ENCODE results near the gene NPHP1. TPM values are rescaled to one million over a fixed set of nuclear protein-coding genes. Genes with fewer than 3 reads are reported as not detected.
"Not testable (repeated sequence)": the region's sequence is repeated elsewhere in the genome, so short reads cannot be mapped to it uniquely, and the experiment has no call there.

The NPHP1 gene
- total RNA-seq, 1 experiment from 2014 or later, result 3.1 TPM

DNA sequence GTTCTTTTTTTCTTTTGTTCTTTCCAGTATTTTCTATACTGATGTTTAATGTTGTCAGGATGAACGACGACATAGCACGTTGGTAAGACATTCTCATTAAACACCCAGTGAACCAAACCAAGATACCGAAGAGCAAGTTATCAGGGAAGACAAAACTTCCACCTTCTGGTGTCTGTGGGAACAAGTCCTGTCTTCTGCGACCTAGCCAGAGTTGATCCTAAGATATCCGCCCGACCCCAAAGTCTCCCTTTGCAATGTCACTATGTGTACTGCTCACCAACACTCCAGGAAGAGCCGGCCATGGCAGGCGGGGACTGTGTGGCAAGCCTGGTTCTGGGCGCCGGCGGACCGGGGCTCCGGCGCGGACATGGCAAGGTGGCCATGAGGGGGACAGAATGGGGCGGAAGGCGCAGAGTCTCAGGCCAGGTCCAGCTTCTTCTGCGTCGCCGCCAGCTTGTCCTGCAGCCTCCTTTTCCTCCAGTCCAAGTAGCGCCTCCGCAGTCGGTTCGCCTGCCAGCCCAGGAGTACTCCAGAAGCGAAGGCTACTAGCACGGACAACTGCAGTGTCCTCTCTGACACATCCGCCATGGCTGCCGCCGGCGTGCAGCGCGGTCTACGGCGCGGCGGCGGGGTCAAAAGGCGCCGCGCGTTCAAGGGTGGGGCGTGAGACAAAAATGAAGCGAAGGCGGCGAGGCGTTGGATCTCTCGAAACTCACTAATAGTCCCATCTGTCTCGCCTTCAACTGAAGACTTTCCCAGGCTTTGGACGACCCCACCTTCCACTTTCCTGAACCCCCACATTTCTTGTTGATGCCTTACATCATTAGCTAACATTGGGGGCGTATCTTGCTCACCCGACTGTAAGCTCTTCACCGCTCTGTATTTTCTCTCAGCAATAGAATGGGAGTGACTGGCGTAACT lies 7.4 kb upstream of the NPHP1 start, which contains the start of gene MTLN:
Gene MTLN (minus strand): TSS at position 610 of the 921 bp plus-strand sequence. CDS start 22 bp downstream, at position 588.
- POLR2A ChIA-PET, result interaction anchor here (0.5 to 1.4 kb wide), 6 partner anchors 9 to 467 kb away, joined by 3 to 4 read pairs (median 3); no protein-coding TSS in a partner anchor
- Mint-ChIP-seq H3K36me3 (ENCODE audit: insufficient read depth, unreplicated experiment) (peaks cover 25% of the 10 kb centered on the region), H3K9me3 (ENCODE audit: unreplicated experiment) (no peaks in the 10 kb centered on the region), H3K27ac (ENCODE audit: low read depth, unreplicated experiment) (peak within 1 kb of the TSS; percentile 94), H3K4me1 (ENCODE audit: insufficient read depth, unreplicated experiment) (peaks cover 5% of the 10 kb centered on the region), H3K27me3 (ENCODE audit: insufficient read depth, unreplicated experiment) (peaks cover 26% of the 10 kb centered on the region), H3K4me3 (ENCODE audit: unreplicated experiment) (peak within 1 kb of the TSS; percentile 93)
- BruUV-seq (replicated peaks), result TSS peak; percentile 81
- DNase-seq (ENCODE audit: unreplicated experiment), result peak; percentile 71
- TF ChIP-seq, protein P1, sequence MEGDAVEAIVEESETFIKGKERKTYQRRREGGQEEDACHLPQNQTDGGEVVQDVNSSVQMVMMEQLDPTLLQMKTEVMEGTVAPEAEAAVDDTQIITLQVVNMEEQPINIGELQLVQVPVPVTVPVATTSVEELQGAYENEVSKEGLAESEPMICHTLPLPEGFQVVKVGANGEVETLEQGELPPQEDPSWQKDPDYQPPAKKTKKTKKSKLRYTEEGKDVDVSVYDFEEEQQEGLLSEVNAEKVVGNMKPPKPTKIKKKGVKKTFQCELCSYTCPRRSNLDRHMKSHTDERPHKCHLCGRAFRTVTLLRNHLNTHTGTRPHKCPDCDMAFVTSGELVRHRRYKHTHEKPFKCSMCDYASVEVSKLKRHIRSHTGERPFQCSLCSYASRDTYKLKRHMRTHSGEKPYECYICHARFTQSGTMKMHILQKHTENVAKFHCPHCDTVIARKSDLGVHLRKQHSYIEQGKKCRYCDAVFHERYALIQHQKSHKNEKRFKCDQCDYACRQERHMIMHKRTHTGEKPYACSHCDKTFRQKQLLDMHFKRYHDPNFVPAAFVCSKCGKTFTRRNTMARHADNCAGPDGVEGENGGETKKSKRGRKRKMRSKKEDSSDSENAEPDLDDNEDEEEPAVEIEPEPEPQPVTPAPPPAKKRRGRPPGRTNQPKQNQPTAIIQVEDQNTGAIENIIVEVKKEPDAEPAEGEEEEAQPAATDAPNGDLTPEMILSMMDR (IDR thresholded peaks at IDR 0.05; ENCODE audit: unreplicated experiment), result no peak
- intact Hi-C loops (cut with micrococcal nuclease), result no loop called here
- CTCF ChIA-PET, result no interaction called here

DNA sequence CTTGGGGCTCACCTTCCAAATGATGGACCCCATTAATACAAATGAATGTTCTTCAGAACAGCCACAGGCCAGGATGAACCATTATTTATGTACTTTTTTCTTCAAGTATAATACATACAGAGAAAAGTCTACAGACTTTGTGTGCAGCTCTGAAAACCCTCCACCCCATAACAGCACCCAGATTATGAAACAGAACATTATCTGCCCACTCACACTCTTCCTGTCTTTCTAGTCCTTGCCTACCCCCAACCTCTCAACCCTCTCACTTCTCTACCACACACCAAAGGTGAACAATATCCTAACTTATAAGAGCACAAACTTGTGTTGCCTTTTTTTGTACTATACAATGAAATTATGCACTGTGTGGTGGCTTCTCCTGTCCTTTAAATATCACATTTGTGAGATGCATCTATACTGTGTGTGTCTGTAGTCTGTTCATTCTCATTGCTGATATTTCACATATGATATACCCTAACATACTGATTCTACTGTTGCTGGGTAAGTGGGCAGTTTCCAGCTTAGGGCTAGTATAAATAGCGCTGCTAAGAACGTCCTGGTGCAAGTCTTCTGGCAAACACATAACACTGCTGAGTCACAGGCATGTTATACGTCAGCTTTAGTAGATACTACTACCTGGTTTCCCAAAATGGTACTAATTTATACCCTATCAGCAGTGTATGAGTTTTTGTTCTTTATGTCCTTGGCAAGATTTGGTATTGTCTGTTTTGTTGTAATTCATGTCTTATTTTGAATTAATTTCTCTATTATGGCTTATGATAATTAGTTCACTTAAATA lies 1.0 kb upstream of the NPHP1 start:
- peak overlapping the region; percentile 98 for H3K27ac Mint-ChIP-seq (ENCODE audit: low read depth, unreplicated experiment)
- H3K27me3 Mint-ChIP-seq (ENCODE audit: insufficient read depth, unreplicated experiment), result no peaks in the 10 kb centered on the region
- no peaks in the 10 kb centered on the region for H3K9me3 Mint-ChIP-seq (ENCODE audit: unreplicated experiment)
- POLR2A ChIA-PET, result interaction anchor here (0.6 to 1.5 kb wide), 5 partner anchors 16 to 592 kb away, joined by 3 to 12 read pairs (median 3); partner anchors contain the start of gene SEPTIN10
- intact Hi-C loops (cut with micrococcal nuclease), result no loop called here
- H3K36me3 Mint-ChIP-seq (ENCODE audit: insufficient read depth, unreplicated experiment), result peaks cover 22% of the 10 kb centered on the region
- H3K4me3 Mint-ChIP-seq (ENCODE audit: unreplicated experiment), result peak overlapping the region; percentile 99
- peak; percentile 34 for DNase-seq (ENCODE audit: unreplicated experiment)
- H3K4me1 Mint-ChIP-seq (ENCODE audit: insufficient read depth, unreplicated experiment), result peaks cover 19% of the 10 kb centered on the region
- no TSS peak for BruUV-seq (replicated peaks)
- TF ChIP-seq, protein P1 (IDR thresholded peaks at IDR 0.05; ENCODE audit: unreplicated experiment), result no peak
- CTCF ChIA-PET, result no interaction called here

DNA sequence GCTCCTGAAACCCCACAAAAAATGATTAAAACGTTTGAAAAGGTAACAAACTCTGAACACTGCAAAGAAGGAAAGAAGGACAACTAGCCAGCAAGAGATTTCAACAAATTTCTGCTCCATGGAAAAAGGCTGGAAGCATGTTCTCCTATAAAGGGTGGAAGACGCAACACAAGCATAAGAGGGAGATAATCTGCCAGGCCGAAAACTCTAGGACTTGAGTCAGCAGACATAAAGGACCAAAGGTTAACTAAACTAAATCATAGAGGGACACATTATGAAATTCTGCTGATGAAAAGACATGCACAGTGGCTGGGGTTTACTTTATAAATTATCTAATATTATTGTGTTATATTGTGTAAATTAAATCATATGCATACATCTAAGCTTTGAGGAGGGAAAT lies 6.8 kb downstream of the NPHP1 start:
- H3K4me3 Mint-ChIP-seq (ENCODE audit: unreplicated experiment), result no peak overlapping the region
- H3K27me3 Mint-ChIP-seq (ENCODE audit: insufficient read depth, unreplicated experiment), result no peaks in the 10 kb centered on the region
- no peak for DNase-seq (ENCODE audit: unreplicated experiment)
- ChIA-PET POLR2A (no interaction called here), CTCF (no interaction called here)
- H3K36me3 Mint-ChIP-seq (ENCODE audit: insufficient read depth, unreplicated experiment), result no peaks in the 10 kb centered on the region
- no peaks in the 10 kb centered on the region for H3K9me3 Mint-ChIP-seq (ENCODE audit: unreplicated experiment)
- intact Hi-C loops (cut with micrococcal nuclease), result no loop called here
- H3K4me1 Mint-ChIP-seq (ENCODE audit: insufficient read depth, unreplicated experiment), result no peaks in the 10 kb centered on the region
- BruUV-seq (replicated peaks), result no TSS peak
- TF ChIP-seq, protein P1 (IDR thresholded peaks at IDR 0.05; ENCODE audit: unreplicated experiment), result no peak
- no peak overlapping the region for H3K27ac Mint-ChIP-seq (ENCODE audit: low read depth, unreplicated experiment)

DNA sequence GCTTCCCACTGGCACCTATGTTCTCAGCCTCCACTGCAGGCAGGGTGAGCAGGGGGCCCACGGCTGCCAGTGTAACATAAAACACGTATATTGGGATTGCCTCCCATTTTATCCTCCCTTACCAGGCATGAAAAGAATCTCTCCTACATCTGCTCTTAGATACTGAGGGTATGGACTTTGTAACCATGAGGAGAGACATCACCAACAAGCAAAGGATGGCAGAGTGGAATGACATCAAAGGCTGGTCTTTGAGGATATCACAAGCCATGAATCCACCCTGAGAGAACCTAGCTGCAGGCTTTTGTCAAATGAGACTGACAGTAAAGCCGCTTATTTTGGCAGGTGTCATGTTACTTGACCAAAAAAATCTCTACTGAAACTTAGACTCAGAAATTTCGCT lies 7.4 kb downstream of the NPHP1 start:
- no peak overlapping the region for H3K27ac Mint-ChIP-seq (ENCODE audit: low read depth, unreplicated experiment)
- intact Hi-C loops (cut with micrococcal nuclease), result no loop called here
- no peaks in the 10 kb centered on the region for H3K4me1 Mint-ChIP-seq (ENCODE audit: insufficient read depth, unreplicated experiment)
- no peak overlapping the region for H3K4me3 Mint-ChIP-seq (ENCODE audit: unreplicated experiment)
- no peaks in the 10 kb centered on the region for H3K27me3 Mint-ChIP-seq (ENCODE audit: insufficient read depth, unreplicated experiment)
- no peaks in the 10 kb centered on the region for H3K9me3 Mint-ChIP-seq (ENCODE audit: unreplicated experiment)
- ChIA-PET POLR2A (interaction anchor here (0.7 kb wide), 1 partner anchor 1394 kb away, joined by 3 read pairs; no protein-coding TSS in a partner anchor), CTCF (no interaction called here)
- no peaks in the 10 kb centered on the region for H3K36me3 Mint-ChIP-seq (ENCODE audit: insufficient read depth, unreplicated experiment)
- DNase-seq (ENCODE audit: unreplicated experiment), result no peak
- TF ChIP-seq, protein P1 (IDR thresholded peaks at IDR 0.05; ENCODE audit: unreplicated experiment), result no peak
- no TSS peak for BruUV-seq (replicated peaks)

DNA sequence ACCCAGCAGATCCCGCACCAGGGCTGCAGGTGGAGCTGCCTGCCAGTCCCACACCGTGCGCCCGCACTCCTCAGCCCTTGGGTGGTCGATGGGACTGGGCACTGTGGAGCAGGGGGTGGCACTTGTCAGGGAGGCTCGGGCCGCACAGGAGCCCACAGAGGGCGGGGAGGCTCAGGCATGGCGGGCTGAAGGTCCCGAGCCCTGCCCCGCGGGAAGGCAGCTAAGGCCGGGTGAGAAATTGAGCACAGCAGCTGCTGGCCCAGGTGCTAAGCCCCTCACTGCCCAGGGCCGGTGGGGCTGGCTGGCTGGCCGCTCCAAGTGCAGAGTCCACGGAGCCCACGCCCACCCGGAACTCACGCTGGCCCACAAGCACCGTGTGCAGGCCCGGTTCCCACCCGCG lies 14.6 kb downstream of the NPHP1 start:
- DNase-seq (ENCODE audit: unreplicated experiment); H3K36me3 Mint-ChIP-seq (ENCODE audit: insufficient read depth, unreplicated experiment); H3K27ac Mint-ChIP-seq (ENCODE audit: low read depth, unreplicated experiment); H3K27me3 Mint-ChIP-seq (ENCODE audit: insufficient read depth, unreplicated experiment); H3K4me3 Mint-ChIP-seq (ENCODE audit: unreplicated experiment); CTCF ChIA-PET; H3K4me1 Mint-ChIP-seq (ENCODE audit: insufficient read depth, unreplicated experiment); BruUV-seq (replicated peaks); POLR2A ChIA-PET; intact Hi-C loops (cut with micrococcal nuclease): not testable (repeated sequence)
- peaks cover 19% of the 10 kb centered on the region for H3K9me3 Mint-ChIP-seq (ENCODE audit: unreplicated experiment)

Data from MCF 10A (cell line).